Kidney (tissue), 14 donors: ENCODE data around the gene ALKBH3. TPM values are rescaled to one million over a fixed set of nuclear protein-coding genes. Genes with fewer than 3 reads are reported as not detected.

Experiments
- DNase-seq, 5 donors: peaks; one replicate each; pipeline ENCODE4 v3.0.0-alpha.2; 2013 to 2020
- FAIRE-seq: peaks from 2 replicates; lab custom pipeline; 2012; peaks lifted over from hg19 to GRCh38; lab: Jason Lieb, UNC
- H3K27ac ChIP-seq, 2 donors: one replicate each; pipeline ENCODE4 v1.7.0; 2013; ENCODE audit warnings: low read depth in 2 of 2, low read length in 2 of 2, inconsistent platforms in 1 of 2
- H3K27me3 ChIP-seq: one replicate; pipeline ENCODE4 v1.7.1; 2013; ENCODE audit warnings: low read length, inconsistent platforms; ENCODE audit not compliant: control insufficient read depth, insufficient read depth
- H3K36me3 ChIP-seq, 3 donors: one replicate each; pipeline versions ENCODE4 v1.7.0 to v1.7.1; 2013; ENCODE audit warnings: low read length in 3 of 3, control low read depth in 1 of 3, inconsistent platforms in 1 of 3; ENCODE audit not compliant: insufficient read depth in 3 of 3, control insufficient read depth in 2 of 3
- H3K4me1 ChIP-seq, 3 donors: one replicate each; pipeline versions ENCODE4 v1.7.0 to v1.7.1; 2013; ENCODE audit warnings: low read length in 3 of 3, inconsistent platforms in 1 of 3, low read depth in 1 of 3; ENCODE audit not compliant: control insufficient read depth in 2 of 3, insufficient read depth in 2 of 3
- H3K4me3 ChIP-seq, 3 donors: one replicate each; pipeline versions ENCODE4 v1.7.0 to v1.8.1; 2013; ENCODE audit warnings: low read length in 3 of 3, control low read depth in 1 of 3, inconsistent platforms in 1 of 3
- H3K9ac ChIP-seq, 3 donors: one replicate each; pipeline versions ENCODE4 v1.7.0 to v1.7.1; 2013; ENCODE audit warnings: low read length in 3 of 3, control low read depth in 1 of 3, inconsistent platforms in 1 of 3
- H3K9me3 ChIP-seq, 3 donors: one replicate each; pipeline versions ENCODE4 v1.7.0 to v1.7.1; 2013; ENCODE audit warnings: low read length in 3 of 3, control low read depth in 1 of 3, inconsistent platforms in 1 of 3; ENCODE audit not compliant: control insufficient read depth in 2 of 3, insufficient read depth in 1 of 3
- CTCF ChIP-seq: IDR thresholded peaks from 3 replicates; pipeline ENCODE4 v1.5.1; 2012; ENCODE audit warnings: mild to moderate bottlenecking, moderate library complexity, borderline replicate concordance; ENCODE audit not compliant: insufficient read depth; ENCODE audit errors: extremely low read depth
- intact Hi-C: fragments of 100-400 bp; cut with DNase I; formaldehyde crosslinking; loops from one replicate; pipeline ENCODE4 v1.11.1; 2022
- polyA plus RNA-seq: library from polyadenylated mRNA; stranded (reverse); fragments of 350-450 nt; fragmentation: Illumina TruSeq; extraction: RNeasy Lipid Tissue Mini Kit (QIAGEN cat#74804); gene quantifications from one replicate; pipeline ENCODE4 v1.2.3, GENCODE V29; 2014; ENCODE audit warnings: low read depth, low replicate concordance; ENCODE audit not compliant: insufficient read depth
- total RNA-seq: library from RNA; stranded (reverse); fragmentation: NEBNext Ultra II Directional; extraction: Animal tissue kit (Norgen Biotek cat#: 25700); gene quantifications from one replicate; pipeline ENCODE4 v1.2.1, GENCODE V29; 2021
- donor health status: control.
- donor health status: control.
- donor health status: control.
- donor health status: control.
- donor health status: control.
- donor health status: DM: yes; HTN: yes; CAD: no.
- donor health status: Normal renal cell carcinoma (clear cell type).

ALKBH3 gene
- total and polyA plus RNA-seq, 2 donors from 2014 or later: 23.8 to 49.0 TPM

DNA sequence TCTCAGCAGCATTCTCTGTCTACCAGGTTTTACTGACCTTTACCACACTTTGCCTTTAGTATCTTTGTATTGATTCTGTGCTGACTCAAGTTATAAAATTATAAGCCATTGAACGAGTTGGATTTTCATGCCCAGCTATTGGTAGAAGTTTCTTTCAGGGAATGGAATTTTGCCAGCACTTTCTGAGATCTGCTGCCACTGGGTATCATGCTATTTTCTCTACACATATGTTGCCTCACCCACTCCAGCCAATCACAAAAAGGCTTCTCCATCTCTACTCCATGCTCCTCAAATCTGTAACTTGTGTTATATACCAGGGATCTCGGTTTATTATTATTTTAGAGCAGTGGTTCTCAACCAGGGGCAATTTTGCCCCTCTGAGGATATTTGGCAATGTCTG is 87.0 kb downstream of the ALKBH3 start:
- no peak for FAIRE-seq
- Histone ChIP-seq H3K9me3 (peaks cover 0 to 3% (median 0%) of the 10 kb centered on the region in 3 donors), H3K9ac (no peak overlapping the region), H3K27ac (no peak overlapping the region), H3K4me3 (no peak overlapping the region), H3K36me3 (no peaks in the 10 kb centered on the region), H3K4me1 (no peaks in the 10 kb centered on the region), H3K27me3 (no peaks in the 10 kb centered on the region)
- intact Hi-C loops: no loop called here
- TF ChIP-seq CTCF: no peak
- no peak for DNase-seq

GRCh38 chr11:43968719-43969118 is 88.1 kb downstream of the ALKBH3 start:
- no peak for DNase-seq
- no peaks in the 10 kb centered on the region for H3K36me3 ChIP-seq
- intact Hi-C loops: no loop called here
- no peak overlapping the region for H3K4me3 ChIP-seq
- H3K9me3 ChIP-seq: peaks cover 0 to 3% (median 0%) of the 10 kb centered on the region in 3 donors
- no peaks in the 10 kb centered on the region for H3K4me1 ChIP-seq
- no peaks in the 10 kb centered on the region for H3K27me3 ChIP-seq
- no peak overlapping the region for H3K9ac ChIP-seq
- no peak overlapping the region for H3K27ac ChIP-seq
- no peak for TF ChIP-seq CTCF
- no peak for FAIRE-seq

DNA sequence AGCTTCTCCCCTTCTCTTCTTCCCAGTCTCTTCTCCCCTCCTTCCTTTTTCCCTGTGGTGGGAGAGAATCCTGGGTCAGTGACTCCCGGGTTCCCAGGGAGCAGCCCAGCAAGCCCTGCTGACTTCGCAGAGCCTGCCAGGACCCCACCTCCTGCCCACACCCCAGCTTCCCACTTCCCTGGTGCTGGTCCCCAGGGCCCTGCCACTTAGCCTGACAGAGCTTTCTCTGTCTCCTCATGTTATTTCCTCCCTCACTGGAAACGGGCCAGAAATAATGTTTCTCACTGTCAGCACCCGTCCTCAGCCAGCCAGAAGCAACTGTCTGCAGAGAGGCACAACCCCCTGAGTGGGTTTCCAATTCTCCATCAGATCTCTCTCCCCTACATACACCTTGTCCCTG is 88.9 kb downstream of the ALKBH3 start:
- Histone ChIP-seq H3K36me3 (no peaks in the 10 kb centered on the region), H3K27me3 (no peaks in the 10 kb centered on the region), H3K4me3 (no peak overlapping the region), H3K9ac (no peak overlapping the region), H3K4me1 (no peaks in the 10 kb centered on the region), H3K9me3 (peaks cover 0 to 5% (median 0%) of the 10 kb centered on the region in 3 donors), H3K27ac (no peak overlapping the region)
- DNase-seq (peak in 2 of 5 donors; percentile 63 to 85), FAIRE-seq (no peak)
- intact Hi-C loops: no loop called here
- no peak for TF ChIP-seq CTCF

Other genes starting within 250 kb of the ALKBH3 start
- gene HSD17B12, start 200.1 kb upstream of the ALKBH3 start, total RNA-seq: 100 TPM
- gene HSD17B12, start 200.1 kb upstream of the ALKBH3 start, polyA plus RNA-seq: 76.9 TPM
- 153 TPM for gene C11orf96, start 61.8 kb downstream of the ALKBH3 start, total RNA-seq
- 109 TPM for gene C11orf96, start 61.8 kb downstream of the ALKBH3 start, polyA plus RNA-seq
- gene ACCSL, start 167.2 kb downstream of the ALKBH3 start, total RNA-seq: not detected
- not detected for gene ACCSL, start 167.2 kb downstream of the ALKBH3 start, polyA plus RNA-seq
- gene ACCS, start 185.4 kb downstream of the ALKBH3 start, total RNA-seq: 39.0 TPM
- 11.4 TPM for gene ACCS, start 185.4 kb downstream of the ALKBH3 start, polyA plus RNA-seq
- gene EXT2, start 214.8 kb downstream of the ALKBH3 start, total RNA-seq: 54.1 TPM
- gene EXT2, start 214.8 kb downstream of the ALKBH3 start, polyA plus RNA-seq: 29.8 TPM